ENCODE results near the gene CDH22. TPM values are rescaled to one million over a fixed set of nuclear protein-coding genes. Genes with fewer than 3 reads are reported as not detected.

The CDH22 gene
- total RNA-seq, 1 experiment from 2014 or later = not detected

DNA sequence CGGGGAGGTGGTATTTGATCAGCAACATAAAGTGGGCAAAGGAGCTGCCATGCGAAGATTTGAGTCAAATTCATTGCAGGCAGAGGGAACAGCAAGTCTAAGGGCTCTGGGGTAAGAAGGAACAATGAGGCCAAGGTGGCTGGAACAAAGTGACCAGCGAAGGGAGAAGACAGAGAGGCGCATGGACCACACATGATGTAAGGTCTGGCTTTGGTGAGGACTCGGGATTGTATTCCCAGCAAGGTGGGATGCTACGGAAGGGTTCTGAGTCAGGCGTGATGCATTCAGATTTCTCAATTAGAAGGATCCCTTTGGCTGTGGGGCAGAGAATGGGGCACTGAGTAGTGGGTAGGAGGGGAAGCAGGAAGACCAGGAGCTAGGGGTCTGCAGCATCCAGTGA is 30.7 kb upstream of the CDH22 start:
- peaks cover 9% of the 10 kb centered on the region for H3K4me1 ChIP-seq (ENCODE audit: insufficient read depth, low read length, poor library complexity, severe bottlenecking)

DNA sequence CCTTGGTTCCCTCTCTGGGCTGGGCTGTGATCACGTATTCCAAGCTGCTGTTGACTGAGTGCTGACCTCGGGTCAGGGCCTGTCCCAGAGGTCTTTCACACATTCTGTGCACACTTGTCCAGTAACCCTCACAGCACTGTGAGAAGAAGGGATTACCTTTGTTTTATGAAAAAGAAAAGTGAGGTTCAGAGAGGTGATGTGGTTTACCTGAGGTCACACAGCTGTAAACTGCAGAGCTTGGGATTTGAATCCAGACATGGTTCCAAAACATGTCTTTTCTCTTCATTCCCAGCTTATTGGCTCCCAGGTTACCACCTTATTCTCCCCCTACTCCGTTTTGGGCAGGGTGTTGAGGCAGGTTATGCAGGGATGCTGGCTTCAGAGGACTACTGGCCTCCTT is 28.4 kb upstream of the CDH22 start:
- Histone ChIP-seq H3K9me3 (ENCODE audit: low read depth, low read length, poor library complexity, severe bottlenecking) (no peaks in the 10 kb centered on the region), H3K4me1 (ENCODE audit: insufficient read depth, low read length, poor library complexity, severe bottlenecking) (no peaks in the 10 kb centered on the region), H3K27ac (ENCODE audit: low read depth, low read length, poor library complexity, severe bottlenecking) (no peak overlapping the region), H3K4me3 (ENCODE audit: low read depth, low read length, poor library complexity, severe bottlenecking) (no peak overlapping the region), H3K36me3 (ENCODE audit: insufficient read depth, low read length, poor library complexity, severe bottlenecking) (no peaks in the 10 kb centered on the region), H3K27me3 (replicated peaks; ENCODE audit: insufficient read depth, low read depth, low read length, poor library complexity) (peaks cover 41% of the 10 kb centered on the region)
- CTCF ChIA-PET = no interaction called here
- intact Hi-C loops (cut with micrococcal nuclease; ENCODE audit: unreplicated experiment) = no loop called here
- no peak for DNase-seq (ENCODE audit: low spot score)
- BruUV-seq (replicated peaks) = no TSS peak
- TF ChIP-seq CTCF (conservative IDR thresholded peaks at IDR 0.05; ENCODE audit: low read depth, low read length) (no peak), EZH2 (IDR thresholded peaks at IDR 0.05; ENCODE audit: borderline replicate concordance, low read depth, low read length, poor library complexity, severe bottlenecking) (no peak)
- POLR2A ChIA-PET (ENCODE audit: low non-redundant PET) = no interaction called here

More for the DNA sequence above, 30.7 kb upstream of the CDH22 start:
- no peak for DNase-seq (ENCODE audit: low spot score)
- ChIA-PET CTCF (no interaction called here), POLR2A (ENCODE audit: low non-redundant PET) (no interaction called here)
- no TSS peak for BruUV-seq (replicated peaks)
- Histone ChIP-seq H3K27ac (ENCODE audit: low read depth, low read length, poor library complexity, severe bottlenecking) (no peak overlapping the region), H3K36me3 (ENCODE audit: insufficient read depth, low read length, poor library complexity, severe bottlenecking) (no peaks in the 10 kb centered on the region), H3K4me3 (ENCODE audit: low read depth, low read length, poor library complexity, severe bottlenecking) (no peak overlapping the region), H3K9me3 (ENCODE audit: low read depth, low read length, poor library complexity, severe bottlenecking) (no peaks in the 10 kb centered on the region), H3K27me3 (replicated peaks; ENCODE audit: insufficient read depth, low read depth, low read length, poor library complexity) (peaks cover 63% of the 10 kb centered on the region)
- TF ChIP-seq EZH2 (IDR thresholded peaks at IDR 0.05; ENCODE audit: borderline replicate concordance, low read depth, low read length, poor library complexity, severe bottlenecking) = no peak
- no peak for TF ChIP-seq CTCF (conservative IDR thresholded peaks at IDR 0.05; ENCODE audit: low read depth, low read length)
- intact Hi-C loops (cut with micrococcal nuclease; ENCODE audit: unreplicated experiment) = no loop called here

DNA sequence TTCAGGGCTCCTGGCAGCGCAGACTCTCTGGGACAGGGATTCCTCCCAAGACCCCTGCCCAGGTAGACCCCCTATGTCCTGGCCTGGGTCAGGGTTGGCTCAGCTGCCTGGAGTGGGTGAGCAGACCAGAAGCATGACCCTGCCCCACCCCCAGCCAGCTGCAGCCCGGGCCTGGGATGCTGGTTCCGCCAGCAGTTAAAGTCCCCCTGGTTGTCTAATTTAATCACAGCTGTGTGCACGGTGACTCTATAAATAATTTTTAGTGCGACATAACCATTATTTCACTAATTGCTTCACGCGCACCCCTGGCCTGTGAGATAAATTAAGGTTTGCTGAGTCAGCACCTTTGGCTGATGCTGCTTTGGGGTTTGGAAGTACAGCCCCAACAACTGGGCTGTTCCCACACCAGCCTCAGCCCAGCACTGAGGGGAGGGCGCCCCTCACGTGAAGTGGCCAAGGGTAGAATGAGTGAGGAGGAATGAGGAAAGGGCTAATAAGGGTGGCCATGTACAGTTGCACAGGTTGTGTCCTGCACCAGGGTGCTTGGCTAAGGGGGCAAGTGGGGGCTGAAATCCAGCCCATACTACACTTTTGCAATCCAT is 26.1 kb upstream of the CDH22 start:
- TF ChIP-seq EZH2 (IDR thresholded peaks at IDR 0.05; ENCODE audit: borderline replicate concordance, low read depth, low read length, poor library complexity, severe bottlenecking) (no peak), CTCF (conservative IDR thresholded peaks at IDR 0.05; ENCODE audit: low read depth, low read length) (no peak)
- no TSS peak for BruUV-seq (replicated peaks)
- intact Hi-C loops (cut with micrococcal nuclease; ENCODE audit: unreplicated experiment) = no loop called here
- no peaks in the 10 kb centered on the region for H3K4me1 ChIP-seq (ENCODE audit: insufficient read depth, low read length, poor library complexity, severe bottlenecking)
- ChIA-PET POLR2A (ENCODE audit: low non-redundant PET) (no interaction called here), CTCF (no interaction called here)
- no peak overlapping the region for H3K4me3 ChIP-seq (ENCODE audit: low read depth, low read length, poor library complexity, severe bottlenecking)
- H3K36me3 ChIP-seq (ENCODE audit: insufficient read depth, low read length, poor library complexity, severe bottlenecking) = no peaks in the 10 kb centered on the region
- H3K9me3 ChIP-seq (ENCODE audit: low read depth, low read length, poor library complexity, severe bottlenecking) = no peaks in the 10 kb centered on the region
- H3K27ac ChIP-seq (ENCODE audit: low read depth, low read length, poor library complexity, severe bottlenecking) = no peak overlapping the region
- DNase-seq (ENCODE audit: low spot score) = no peak
- peaks cover 24% of the 10 kb centered on the region for H3K27me3 ChIP-seq (replicated peaks; ENCODE audit: insufficient read depth, low read depth, low read length, poor library complexity)

Measured in A673 (cell line).